HG03521 (cell line): ENCODE measurements around the gene NTM.

ENCODE experiments used
- ATAC-seq: cut with Tn5 transposase; IDR thresholded peaks from one replicate; pipeline ENCODE4 v1.9.1; 2021; ENCODE audit warnings: mild to moderate bottlenecking, moderate library complexity; ENCODE audit not compliant: unreplicated experiment

NTM gene

GRCh38 chr11:132114743-132115142 is 744.3 kb downstream of the NTM start:
- no peak for ATAC-seq

- no peak for ATAC-seq
Observed at GRCh38 chr11:132115454-132115853, 745.0 kb downstream of the NTM start.

DNA sequence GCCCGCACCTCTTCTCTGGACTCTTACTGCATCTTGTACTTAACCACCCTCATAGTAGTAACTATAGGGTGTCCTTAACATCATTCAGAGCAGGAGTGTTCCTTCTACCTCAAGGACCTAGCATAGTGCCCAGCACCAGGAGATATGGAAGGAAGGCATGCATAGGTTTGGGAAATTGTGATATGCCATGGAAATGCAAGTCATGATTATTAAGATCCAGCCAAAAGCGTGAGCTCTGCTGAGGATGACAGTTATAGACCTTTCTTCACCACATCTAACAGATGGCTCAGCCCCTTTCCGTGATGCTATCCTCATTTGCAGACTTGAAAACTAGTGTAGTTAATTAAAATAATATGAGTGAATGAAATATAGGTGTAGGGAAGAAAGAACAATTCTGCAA is 746.1 kb downstream of the NTM start:
- no peak for ATAC-seq

GRCh38 chr11:132118661-132119060 is 748.2 kb downstream of the NTM start:
- ATAC-seq = no peak

DNA sequence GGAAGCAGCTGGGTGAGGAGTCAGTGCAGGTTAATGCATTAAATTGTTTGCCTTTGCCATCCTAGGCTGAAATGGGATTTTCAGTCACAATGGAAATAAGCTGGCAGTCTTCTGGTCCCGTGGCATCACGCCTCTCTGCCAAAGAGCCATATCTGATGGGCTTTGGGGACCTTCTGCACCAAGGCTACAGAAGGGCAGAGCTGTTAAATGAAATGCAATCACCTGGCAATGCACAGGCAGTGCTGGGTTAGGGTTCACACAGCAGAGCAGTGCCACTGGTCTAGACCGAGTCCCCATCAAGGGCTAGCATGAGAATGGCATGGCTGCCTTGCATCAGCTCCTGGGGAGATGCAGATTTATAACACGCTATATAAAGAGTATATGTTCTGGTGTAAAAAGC is 749.2 kb downstream of the NTM start:
- ATAC-seq = no peak

DNA sequence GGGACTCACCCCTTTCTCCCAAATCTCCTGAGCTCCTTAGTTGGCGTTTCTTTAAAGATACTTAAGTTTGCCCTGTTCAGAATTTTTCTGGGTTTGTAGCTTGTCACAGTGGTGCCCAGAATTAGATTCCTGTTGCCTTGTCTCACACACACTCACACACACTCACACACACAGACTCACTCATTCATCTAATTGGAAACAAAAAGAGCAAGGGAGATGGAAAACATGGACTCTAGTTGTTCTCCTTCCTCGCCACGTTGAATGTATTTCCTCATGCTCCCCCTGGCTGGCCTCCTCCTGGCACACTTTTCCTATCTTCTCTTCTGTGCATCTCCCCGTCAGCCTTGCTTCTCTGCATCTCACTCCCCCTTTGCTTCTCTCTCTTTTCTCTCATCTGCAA is 752.3 kb downstream of the NTM start:
- ATAC-seq = no peak

- no peak for ATAC-seq
Observed at GRCh38 chr11:132123449-132123848, 753.0 kb downstream of the NTM start.

- ATAC-seq = peak; percentile 66
Observed at GRCh38 chr11:132123854-132124835, 753.7 kb downstream of the NTM start.

DNA sequence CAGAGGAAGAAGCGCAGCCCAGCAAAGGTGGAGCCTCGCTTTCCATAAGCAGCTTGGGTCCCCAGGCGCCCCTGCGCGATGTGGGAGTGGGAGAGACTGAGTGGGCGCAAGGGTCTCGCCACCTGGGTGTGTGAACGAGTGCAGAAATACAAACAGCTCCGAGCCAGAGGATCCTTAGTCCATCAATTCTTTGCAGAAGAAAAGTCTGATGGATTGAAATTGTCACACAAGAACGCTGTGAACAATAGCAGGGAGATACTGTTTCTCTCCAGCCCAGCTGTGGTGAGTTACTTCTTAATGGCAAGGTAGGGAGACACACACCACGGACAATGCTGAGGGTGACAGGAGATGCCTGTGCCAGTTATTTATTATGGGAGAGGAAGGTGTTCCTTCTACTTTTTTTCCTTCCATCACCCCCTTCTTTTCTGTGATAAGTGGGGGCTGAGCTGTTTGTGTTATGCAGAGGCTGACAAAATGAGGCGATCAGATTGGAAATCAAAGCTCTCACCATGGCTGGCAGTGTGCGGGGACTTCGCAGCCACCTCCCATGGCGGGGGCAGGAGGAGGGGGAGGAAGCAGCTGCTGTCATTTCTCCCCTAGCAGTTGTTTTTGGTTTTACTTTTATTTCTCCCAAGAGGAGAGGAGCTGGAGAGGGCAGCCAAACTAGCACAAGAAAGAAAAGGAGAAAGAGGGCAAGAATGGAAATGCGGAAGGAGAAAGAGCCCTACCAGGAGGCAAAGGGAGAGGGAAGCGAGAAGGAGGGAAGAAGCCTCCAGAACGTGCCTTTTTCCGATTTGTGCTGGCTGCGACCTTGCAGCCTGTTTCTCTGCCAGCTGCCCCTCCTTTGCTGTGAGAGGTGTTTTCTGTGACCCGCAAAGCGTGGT is 755.8 kb downstream of the NTM start:
- peak; percentile 35 for ATAC-seq

GRCh38 chr11:132126973-132127899 is 756.8 kb downstream of the NTM start:
- ATAC-seq = no peak

DNA sequence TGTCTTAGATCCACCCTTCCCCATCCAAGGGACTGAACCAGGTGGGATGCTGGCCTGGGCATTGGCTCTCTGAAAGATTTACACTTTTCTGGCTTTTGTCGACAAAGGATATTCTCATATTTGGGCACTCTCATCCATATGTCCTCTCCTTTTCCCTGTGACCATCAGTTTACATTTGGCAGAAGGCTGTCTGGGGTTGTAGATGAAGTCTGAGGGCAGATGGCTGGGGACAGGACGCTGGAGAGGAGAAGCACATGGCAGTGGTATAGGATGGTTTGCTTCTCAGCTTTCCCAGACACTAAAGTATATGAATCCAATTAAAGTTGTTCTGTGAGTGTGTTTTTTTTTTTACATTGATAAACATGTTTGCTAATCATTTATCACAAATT is 757.5 kb downstream of the NTM start:
- ATAC-seq = no peak

DNA sequence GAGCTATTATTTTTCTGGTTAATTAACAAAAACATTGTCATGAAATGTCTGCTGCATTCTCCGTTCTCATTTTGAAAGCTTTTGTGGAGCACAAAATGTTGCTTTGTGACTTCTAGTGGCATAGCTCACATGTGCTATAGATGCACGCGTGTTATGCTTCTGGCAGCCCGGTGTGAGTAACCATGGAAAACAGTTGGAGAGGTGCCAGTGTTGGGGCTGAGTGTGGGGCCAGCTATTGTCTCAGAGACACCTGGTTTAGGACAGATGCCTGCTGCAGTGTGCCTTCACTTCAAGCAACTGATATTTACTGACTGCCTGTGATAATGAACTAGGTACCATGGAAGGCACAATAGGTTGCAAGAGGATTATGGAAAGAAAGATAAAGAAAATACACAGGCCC is 760.6 kb downstream of the NTM start:
- no peak for ATAC-seq

- no peak for ATAC-seq
Observed at GRCh38 chr11:132131961-132132360, 761.5 kb downstream of the NTM start.

DNA sequence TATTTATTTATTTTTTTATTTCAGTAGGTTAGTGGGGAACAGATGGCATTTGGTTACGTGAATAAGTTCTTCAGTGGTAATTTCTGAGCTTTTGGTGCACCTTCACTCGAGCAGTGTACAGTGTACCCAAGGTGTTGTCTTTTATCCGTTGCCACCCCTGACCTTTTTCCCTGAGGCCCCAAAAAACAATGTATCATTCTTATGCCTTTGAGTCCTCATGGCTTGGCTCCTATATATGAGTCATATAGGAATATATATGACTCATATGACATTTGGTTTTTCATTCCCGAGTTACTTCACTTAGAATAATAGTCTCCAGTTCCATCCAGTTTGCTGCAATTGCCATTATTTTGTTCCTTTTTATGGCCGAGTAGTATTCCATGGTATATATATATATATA is 763.9 kb downstream of the NTM start:
- no peak for ATAC-seq

DNA sequence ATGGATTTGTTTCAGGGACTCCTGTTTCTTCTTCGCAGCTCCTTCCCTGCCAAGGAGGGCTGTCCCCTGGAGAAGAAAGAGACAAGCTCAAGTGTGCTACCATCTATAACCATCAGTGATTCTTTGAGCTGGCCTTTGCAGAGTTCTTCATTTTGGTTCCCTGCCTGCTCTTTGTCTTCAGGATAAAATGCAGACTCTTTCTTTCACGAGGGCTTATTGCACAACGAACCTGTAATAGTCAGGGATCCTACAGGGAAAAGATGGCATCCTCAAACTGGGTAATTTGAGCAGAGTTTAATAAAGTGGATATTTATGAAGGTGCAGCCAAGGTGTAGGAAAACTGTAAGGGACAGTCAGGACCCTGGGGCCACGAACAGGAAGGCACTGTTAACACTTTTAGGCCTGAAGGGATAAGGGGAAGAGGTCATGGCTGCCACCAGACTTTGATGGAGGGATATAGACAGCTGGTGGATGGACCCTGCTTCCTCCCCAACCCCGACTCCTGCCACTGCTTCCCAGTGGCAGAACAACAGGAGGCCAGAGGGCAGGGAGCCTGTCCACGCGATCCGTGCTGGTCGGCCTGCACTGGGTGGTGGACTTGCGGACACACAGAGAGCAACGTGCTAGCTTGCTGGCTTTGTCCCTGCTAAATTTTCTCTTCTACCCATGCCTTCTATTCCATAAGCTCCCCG is 767.0 kb downstream of the NTM start:
- no peak for ATAC-seq

DNA sequence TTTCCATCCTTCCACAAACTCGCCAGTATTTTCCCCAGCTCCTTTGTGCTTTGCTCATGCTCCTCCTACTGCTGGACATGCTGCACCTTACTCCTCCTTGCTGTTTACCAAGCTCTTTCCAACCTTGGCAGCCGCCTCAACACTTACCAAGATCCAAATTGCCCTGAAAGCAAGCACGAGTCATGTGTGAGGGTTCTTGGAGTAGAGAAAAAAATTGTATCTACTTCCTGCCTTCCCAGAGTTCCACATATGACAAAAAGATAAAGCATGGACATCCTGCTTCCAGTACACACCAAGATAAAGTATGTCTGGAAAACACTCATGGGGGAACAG is 767.5 kb downstream of the NTM start:
- ATAC-seq = no peak

- ATAC-seq = no peak
Observed at GRCh38 chr11:132139181-132139580, 768.8 kb downstream of the NTM start.

GRCh38 chr11:132140056-132140455 is 769.6 kb downstream of the NTM start:
- no peak for ATAC-seq

- no peak for ATAC-seq
Observed at GRCh38 chr11:132142121-132142520, 771.7 kb downstream of the NTM start.

DNA sequence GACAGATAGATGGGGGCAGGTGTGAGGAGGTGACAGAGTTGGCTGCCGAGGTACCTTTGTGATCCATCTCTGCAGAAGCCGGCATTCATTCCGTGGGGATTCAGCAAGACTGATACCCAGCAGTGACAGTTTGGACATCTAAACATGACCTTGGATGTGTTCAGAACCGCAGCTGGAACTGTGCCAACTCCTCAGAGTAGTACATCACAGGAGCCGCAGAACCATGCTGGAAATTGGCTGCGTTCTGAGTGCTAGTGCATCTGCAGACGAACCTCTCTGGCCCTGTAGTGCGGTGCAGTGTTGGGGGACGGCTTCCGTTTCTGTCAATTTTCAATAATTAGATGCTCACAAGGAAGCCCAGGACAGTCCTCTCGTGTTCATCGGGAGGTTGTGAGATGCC is 772.1 kb downstream of the NTM start:
- no peak for ATAC-seq
